ENCODE measurements around the gene TMPRSS11A.

The TMPRSS11A gene

DNA sequence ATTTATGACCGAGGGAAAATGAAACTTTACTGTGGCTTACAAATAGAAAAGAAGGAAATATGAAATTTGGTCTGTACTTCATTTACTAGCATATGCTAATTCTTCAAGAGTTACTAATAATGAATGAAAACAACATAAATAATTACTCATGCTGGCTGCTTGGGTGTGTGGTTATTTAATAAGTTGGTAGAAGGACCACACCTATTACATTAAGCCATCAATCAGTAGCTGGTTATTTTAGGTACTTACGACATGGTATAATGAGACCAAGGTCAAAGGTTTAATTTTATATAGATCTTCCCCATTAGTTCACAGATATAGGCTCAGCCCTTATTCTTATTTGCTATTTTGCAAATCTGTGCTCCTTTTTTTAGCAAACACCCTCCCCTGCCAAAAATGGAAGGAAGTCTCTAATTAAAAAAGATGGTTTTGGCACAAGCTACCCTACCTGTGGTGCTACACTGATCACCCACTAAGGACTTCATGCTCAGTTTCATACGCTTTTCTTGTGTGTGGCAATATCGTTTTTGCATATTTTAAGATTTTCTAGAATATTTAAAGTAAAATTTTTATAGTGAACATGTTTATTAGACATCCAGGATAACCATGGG lies 93.6 kb downstream of the TMPRSS11A start:
- DNase-seq (ENCODE audit: low read depth): peak; percentile 57
- TF ChIP-seq, protein P1, sequence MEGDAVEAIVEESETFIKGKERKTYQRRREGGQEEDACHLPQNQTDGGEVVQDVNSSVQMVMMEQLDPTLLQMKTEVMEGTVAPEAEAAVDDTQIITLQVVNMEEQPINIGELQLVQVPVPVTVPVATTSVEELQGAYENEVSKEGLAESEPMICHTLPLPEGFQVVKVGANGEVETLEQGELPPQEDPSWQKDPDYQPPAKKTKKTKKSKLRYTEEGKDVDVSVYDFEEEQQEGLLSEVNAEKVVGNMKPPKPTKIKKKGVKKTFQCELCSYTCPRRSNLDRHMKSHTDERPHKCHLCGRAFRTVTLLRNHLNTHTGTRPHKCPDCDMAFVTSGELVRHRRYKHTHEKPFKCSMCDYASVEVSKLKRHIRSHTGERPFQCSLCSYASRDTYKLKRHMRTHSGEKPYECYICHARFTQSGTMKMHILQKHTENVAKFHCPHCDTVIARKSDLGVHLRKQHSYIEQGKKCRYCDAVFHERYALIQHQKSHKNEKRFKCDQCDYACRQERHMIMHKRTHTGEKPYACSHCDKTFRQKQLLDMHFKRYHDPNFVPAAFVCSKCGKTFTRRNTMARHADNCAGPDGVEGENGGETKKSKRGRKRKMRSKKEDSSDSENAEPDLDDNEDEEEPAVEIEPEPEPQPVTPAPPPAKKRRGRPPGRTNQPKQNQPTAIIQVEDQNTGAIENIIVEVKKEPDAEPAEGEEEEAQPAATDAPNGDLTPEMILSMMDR (IDR thresholded peaks at IDR 0.05; ENCODE audit: insufficient read depth, low read depth, low read length, missing control alignments): no peak
- no peak overlapping the region for H3K4me3 ChIP-seq (ENCODE audit: low read length)

DNA sequence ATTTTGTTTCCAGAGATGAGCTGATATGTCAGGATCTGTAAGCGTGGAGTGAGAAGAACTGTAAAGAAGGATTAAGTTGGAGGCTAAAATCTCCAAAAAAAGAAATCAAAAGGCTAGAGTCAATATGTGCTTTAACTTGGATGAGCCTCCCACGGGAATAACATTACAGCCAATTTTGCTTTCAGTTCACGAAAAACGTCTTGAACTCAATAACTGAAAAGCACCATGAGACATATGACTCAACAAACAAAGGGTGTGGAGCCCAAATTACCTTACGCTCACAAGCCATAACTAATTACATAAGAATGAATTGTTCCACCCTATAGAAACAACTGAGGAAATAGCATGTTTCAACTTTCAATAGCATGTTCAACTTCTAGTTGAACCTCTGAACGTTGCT lies 101.8 kb downstream of the TMPRSS11A start:
- H3K4me3 ChIP-seq (ENCODE audit: low read length): peak overlapping the region; percentile 6
- TF ChIP-seq, protein P1 (IDR thresholded peaks at IDR 0.05; ENCODE audit: insufficient read depth, low read depth, low read length, missing control alignments): no peak
- DNase-seq (ENCODE audit: low read depth): peak; percentile 85
